Measurements from ENCODE around the gene MAP7D3. TPM values are rescaled to one million over a fixed set of nuclear protein-coding genes. Genes with fewer than 3 reads are reported as not detected.

The MAP7D3 gene
- total RNA-seq, 4 donors from 2014 or later: 14.5 to 21.2 (median 17.1) TPM

DNA sequence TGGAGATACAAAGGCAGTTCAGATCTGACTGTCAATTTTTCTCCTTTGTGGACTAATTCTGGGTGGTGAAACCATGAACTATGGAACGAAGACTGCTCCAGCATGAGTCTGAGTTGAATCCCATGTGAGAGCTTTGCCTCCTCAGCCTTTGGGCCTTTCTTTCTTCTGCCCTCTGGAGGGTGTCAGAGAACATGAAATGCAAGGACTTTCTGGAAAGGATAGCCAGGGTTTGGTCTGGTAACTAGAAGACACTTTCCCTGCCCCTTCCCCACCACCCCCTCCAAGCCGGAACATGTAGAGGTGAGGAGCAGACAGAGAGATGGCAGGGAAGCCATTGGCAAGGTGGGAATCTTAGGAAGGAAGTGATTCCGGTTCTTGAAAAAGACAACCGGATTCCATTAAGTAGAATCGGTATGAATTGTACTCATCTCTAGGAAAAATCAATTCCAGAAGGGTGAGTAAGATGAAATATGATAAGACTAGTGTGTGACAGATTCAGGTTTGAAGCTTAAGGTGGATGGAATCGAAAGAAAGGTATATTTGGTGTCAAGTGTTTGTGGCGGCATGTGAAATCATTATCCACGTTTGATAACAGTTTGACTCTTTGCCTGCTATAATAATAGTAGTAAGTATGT lies 84.9 kb downstream of the MAP7D3 start:
- DNase-seq (ENCODE audit: extremely low spot score): no peak
- peak overlapping the region; percentile 94 to 99 (median 98) for H3K27ac ChIP-seq (replicated peaks in 1 of 4)
- H3K9me3 ChIP-seq: no peaks in the 10 kb centered on the region
- H3K4me3 ChIP-seq: peak overlapping the region in 3 of 4 donors; percentile 9 to 40 (median 34)
- intact Hi-C loops (cut with DNase I): loop anchor here (2.0 kb wide), 1 partner anchor 42 kb away; no protein-coding TSS in a partner anchor
- no peaks in the 10 kb centered on the region for H3K27me3 ChIP-seq
- H3K4me1 ChIP-seq: peaks cover 40 to 97% (median 74%) of the 10 kb centered on the region in 4 donors
- H3K36me3 ChIP-seq: no peaks in the 10 kb centered on the region
- TF ChIP-seq EP300 (IDR thresholded peaks at IDR 0.05): no peak
- peak; percentile 18 to 43 for TF ChIP-seq POLR2AphosphoS5 (IDR thresholded peaks at IDR 0.05)
- TF ChIP-seq, protein P1, sequence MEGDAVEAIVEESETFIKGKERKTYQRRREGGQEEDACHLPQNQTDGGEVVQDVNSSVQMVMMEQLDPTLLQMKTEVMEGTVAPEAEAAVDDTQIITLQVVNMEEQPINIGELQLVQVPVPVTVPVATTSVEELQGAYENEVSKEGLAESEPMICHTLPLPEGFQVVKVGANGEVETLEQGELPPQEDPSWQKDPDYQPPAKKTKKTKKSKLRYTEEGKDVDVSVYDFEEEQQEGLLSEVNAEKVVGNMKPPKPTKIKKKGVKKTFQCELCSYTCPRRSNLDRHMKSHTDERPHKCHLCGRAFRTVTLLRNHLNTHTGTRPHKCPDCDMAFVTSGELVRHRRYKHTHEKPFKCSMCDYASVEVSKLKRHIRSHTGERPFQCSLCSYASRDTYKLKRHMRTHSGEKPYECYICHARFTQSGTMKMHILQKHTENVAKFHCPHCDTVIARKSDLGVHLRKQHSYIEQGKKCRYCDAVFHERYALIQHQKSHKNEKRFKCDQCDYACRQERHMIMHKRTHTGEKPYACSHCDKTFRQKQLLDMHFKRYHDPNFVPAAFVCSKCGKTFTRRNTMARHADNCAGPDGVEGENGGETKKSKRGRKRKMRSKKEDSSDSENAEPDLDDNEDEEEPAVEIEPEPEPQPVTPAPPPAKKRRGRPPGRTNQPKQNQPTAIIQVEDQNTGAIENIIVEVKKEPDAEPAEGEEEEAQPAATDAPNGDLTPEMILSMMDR (IDR thresholded peaks at IDR 0.05): peak; percentile 34 to 47 (median 39)
- no peak for TF ChIP-seq POLR2A (IDR thresholded peaks at IDR 0.05; ENCODE audit: low read depth)
- 53% methylated on average over 8 of the region's 8 CpGs for WGBS

DNA sequence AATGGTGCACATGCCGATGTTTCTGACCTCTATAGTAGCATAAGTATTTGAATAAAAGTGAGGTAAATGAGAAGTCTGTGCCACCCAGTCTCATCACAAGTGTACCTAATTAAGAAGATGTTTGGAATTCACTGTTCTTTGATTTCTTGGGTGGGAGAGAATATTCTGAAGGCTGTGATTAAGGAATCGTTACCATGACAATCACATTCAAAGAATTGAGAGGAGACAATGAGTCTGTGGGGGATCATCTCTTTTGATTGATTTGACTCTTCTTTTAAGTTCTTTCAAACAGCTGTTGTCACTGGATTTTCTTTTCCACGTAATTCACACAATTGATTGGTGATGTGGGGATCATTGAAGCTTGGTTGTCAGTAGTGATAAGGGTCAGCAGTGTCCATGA lies 85.8 kb downstream of the MAP7D3 start:
- peak overlapping the region; percentile 94 to 99 (median 98) for H3K27ac ChIP-seq (replicated peaks in 1 of 4)
- 54% methylated on average over 3 of the region's 3 CpGs for WGBS
- H3K4me3 ChIP-seq: peak overlapping the region in 1 of 4 donors; percentile 40
- no peaks in the 10 kb centered on the region for H3K27me3 ChIP-seq
- peaks cover 35 to 97% (median 73%) of the 10 kb centered on the region in 4 donors for H3K4me1 ChIP-seq
- intact Hi-C loops (cut with DNase I): no loop called here
- TF ChIP-seq EP300 (IDR thresholded peaks at IDR 0.05) (no peak), POLR2AphosphoS5 (IDR thresholded peaks at IDR 0.05) (no peak), POLR2A (IDR thresholded peaks at IDR 0.05; ENCODE audit: low read depth) (no peak)
- TF ChIP-seq, protein P1 (IDR thresholded peaks at IDR 0.05): no peak
- H3K36me3 ChIP-seq: no peaks in the 10 kb centered on the region
- no peaks in the 10 kb centered on the region for H3K9me3 ChIP-seq
- no peak for DNase-seq (ENCODE audit: extremely low spot score)

DNA sequence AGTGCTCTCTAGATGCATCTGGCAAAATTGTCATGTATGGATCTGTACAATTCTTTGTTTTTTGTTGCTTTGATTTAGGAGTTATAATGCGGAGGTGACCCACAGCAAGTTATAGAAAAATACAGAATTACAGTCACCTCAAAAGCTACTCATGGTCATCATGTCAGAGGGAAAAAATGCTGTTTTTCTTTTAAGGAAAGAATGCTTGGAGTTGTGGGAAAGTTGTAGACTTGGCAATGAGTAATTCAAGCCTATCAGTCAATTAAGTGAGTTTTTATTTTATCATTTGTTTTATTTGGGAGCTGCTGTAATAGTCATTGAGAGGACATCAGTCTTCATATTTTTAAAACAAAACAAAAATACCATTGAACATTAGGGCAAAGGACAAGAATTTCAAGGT lies 87.5 kb downstream of the MAP7D3 start:
- TF ChIP-seq EP300 (IDR thresholded peaks at IDR 0.05) (no peak), POLR2A (IDR thresholded peaks at IDR 0.05; ENCODE audit: low read depth) (no peak)
- DNase-seq (ENCODE audit: extremely low spot score): no peak
- WGBS: 73% methylated on average over 1 of the region's 1 CpG
- peaks cover 35 to 100% (median 69%) of the 10 kb centered on the region in 4 donors for H3K4me1 ChIP-seq
- peak overlapping the region; percentile 94 to 99 (median 98) for H3K27ac ChIP-seq (replicated peaks in 1 of 4)
- H3K9me3 ChIP-seq: no peaks in the 10 kb centered on the region
- intact Hi-C loops (cut with DNase I): loop anchor here (5.0 kb wide), 1 partner anchor 131 kb away; no protein-coding TSS in a partner anchor
- no peak overlapping the region for H3K4me3 ChIP-seq
- no peaks in the 10 kb centered on the region for H3K36me3 ChIP-seq
- H3K27me3 ChIP-seq: no peaks in the 10 kb centered on the region

Other genes starting within 250 kb of the MAP7D3 start
- 1,000 to 10,000 TPM; 2,189 to 3,092 (median 2,823) TPM for gene FHL1, start 103.9 kb downstream of the MAP7D3 start, total RNA-seq
- gene ADGRG4, start 49.6 kb upstream of the MAP7D3 start, total RNA-seq: under 1 TPM in 3 of 4 donors, not detected in 1; under 0.01 to 0.17 (median 0.06) TPM
- not detected for gene BRS3, start 236.5 kb upstream of the MAP7D3 start, total RNA-seq
- gene HTATSF1, start 246.2 kb upstream of the MAP7D3 start, total RNA-seq: 10 to 100 TPM; 47.7 to 59.8 (median 55.4) TPM

Data from esophagus muscularis mucosa (tissue), 4 donors.